Stimulated activated CD4-positive, alpha-beta T cell treated with anti-CD3 and anti-CD28 coated beads, Interleukin-2, amount 100 ng/mL, for 48 hours (primary cell): Measurements from ENCODE around the gene HMGCL.

Experiments used
- DNase-seq, 2 donors: peaks; one replicate each; pipeline ENCODE4 v3.0.0-alpha.2; 2020

The HMGCL gene

DNA sequence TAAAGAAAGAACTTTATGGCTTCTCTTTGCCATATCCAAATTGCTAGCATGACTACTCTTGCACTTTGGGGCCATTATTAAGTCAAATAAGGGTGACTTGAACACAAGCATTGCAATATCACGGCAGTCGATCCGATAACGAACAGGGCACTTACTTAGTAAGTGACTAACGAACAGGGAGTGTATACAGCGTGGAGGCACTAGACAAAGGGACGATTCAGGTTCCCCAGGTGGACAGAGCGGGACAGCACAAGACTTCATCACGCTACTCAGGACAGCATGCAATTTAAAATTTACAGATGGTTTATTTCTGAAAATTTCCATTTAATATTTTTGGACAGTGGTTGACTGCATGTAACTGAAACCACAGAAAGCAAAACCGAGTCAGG, 52.4 kb downstream of the HMGCL start:
- DNase-seq, result no peak

DNA sequence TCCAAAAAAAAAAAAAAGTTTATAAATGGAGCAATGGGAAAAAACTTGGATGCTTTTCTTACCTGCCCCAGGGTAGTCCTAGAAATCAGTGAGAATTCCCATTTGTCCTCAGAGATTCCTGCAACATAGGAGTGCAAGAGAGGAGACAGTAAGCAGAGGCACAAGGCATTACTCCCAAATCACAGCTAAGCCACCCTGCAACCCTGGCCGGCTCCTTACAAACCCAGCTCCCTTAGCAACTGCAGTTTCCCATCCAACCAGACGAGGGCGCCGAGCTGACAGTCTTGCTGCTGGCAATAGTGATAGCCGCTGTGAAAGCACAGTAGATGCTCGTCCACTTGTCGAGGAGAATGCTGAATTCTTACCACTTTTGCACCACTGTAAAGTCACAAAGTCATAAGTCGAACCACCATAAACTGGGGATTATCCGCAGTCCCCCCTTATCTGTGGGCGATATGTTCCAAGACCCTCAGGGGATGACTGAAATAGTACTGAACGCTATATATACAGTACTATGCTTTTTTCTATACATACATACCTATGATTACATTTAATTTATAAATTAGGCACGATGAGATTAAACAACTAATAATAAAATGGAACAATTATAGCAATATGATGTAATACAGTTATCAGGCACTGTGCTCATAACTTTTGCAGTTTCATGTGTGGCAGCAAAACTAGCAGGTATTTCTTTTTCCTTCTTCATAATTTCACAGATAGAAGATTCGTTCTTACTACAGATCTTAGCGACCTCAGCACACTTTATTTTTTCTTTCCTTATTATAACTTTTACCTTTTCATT, 53.0 kb downstream of the HMGCL start:
- DNase-seq, result peak; percentile 88

DNA sequence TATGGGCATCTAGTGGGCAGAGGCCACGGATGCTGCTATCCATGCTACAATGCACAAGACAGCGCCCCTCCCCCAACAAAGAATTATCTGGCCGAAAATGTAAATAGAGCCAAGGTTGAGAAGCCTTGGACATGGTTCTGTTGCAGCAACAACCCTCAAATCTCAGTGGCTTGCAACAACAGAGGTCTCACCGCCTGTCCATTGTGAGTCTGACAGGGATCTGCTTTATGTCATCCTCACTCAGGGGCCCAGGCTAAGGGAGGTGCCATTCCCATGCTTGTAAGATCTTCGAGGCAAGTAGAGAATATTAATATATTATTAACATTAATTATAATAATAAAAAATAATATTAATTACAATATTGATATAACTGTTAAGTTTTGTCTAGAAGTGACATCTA, 56.5 kb downstream of the HMGCL start:
- DNase-seq, result no peak

DNA sequence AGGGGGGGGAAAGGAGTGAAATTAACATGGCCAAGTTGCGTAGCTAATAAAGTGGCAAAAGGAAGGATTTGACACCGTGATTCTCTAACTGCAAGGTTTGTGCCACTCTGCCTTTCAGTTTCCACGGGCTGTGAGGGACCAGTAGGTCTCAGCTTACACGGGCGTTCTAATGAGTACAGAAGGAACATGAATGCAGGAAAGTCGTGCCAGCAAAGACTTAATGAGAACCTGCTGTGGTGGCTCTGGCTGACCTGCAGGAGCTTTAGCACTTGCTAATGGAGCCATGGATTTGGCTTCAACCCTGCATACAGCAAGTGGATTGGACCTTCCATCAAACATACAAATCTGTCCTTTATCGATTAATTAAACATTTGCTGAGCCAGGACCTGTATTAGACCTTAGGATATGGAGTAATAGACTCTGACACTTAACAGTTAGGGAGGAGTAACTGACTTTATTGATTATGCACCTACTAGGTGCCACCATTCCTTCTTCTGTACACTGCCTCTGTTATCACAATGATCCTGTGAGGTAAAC, 62.1 kb downstream of the HMGCL start:
- DNase-seq, result no peak

DNA sequence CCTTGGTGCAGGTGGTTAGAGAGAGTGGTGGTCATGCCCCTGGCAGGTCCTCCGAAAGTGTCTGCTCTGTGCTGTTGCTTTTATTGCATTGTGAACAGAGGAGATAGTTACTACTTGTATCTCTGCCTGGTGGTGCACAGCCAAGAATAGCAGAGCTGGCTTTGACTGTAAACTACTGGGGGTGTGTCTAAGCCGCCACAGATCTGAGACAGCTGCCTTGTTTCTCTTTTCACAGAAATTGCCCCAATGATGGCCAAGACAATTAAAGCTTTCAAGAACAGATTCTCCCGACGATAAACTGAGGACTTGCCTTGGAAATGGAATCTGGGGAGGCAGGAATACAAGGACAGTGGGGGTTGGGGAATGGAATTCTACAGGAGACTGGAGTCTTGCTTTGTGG, 66.0 kb downstream of the HMGCL start:
- no peak for DNase-seq

DNA sequence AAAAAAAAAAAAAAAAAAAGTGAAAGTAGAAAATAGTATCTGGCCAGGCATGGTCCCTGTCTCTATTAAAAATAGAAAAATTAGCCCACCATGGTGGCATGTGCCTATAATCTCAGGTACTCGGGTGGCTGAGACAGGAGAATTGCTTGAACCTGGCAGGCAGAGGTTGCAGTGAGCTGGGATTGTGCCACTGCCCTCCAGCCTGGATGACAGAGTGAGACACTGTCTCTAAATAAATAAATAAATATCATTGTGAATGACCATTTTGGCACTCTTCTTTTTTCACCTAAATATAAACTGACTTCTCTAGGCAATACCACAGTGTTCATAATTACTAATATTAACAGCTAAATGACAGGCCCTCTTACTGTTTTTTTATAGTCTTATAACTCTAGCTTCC, 67.4 kb downstream of the HMGCL start:
- DNase-seq, result no peak

DNA sequence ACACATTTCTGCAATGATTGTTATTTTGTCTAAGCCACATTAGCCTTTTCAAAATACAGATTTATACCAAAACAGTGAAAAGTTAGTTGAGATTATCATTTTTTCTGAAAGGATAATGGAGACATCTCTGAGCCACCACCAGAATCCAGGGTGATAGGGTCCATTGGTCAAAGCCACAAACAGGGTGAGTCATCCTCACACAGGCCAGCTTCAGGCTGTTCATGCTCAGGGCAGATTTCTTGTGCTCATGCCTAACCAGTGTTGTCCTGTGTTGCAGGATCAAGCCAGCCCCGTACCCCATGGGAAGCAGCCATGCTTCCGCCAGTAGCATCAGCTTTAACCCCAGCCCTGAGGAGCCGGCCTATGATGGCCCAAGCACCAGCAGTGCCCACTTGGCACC, 68.6 kb downstream of the HMGCL start:
- no peak for DNase-seq

DNA sequence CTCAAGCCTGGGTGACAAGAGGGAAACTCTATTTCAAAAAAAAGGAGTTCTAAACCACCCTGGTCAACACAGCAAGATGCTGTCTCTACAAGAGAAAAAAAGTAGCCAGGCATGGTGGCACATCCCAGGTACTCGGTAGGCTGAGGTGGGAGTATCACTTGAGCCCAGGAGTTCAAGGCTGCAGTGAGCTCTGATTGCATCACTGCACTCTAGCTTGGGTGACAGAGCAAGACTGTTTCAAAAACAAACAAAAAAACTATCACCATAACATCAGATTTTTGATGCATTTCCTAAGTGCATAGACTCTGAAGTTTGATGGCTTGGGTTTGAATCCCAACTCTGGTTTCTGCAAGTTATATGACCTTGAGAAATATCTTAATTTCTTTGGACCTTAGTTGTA, 72.3 kb downstream of the HMGCL start:
- DNase-seq, result no peak
